HG02678 (cell line): ENCODE measurements around the gene MYO18A.

Experiments
- ATAC-seq: cut with Tn5 transposase; IDR thresholded peaks from one replicate; pipeline ENCODE4 v1.9.1; 2021; ENCODE audit warnings: mild to moderate bottlenecking, moderate library complexity; ENCODE audit not compliant: unreplicated experiment

MYO18A gene

DNA sequence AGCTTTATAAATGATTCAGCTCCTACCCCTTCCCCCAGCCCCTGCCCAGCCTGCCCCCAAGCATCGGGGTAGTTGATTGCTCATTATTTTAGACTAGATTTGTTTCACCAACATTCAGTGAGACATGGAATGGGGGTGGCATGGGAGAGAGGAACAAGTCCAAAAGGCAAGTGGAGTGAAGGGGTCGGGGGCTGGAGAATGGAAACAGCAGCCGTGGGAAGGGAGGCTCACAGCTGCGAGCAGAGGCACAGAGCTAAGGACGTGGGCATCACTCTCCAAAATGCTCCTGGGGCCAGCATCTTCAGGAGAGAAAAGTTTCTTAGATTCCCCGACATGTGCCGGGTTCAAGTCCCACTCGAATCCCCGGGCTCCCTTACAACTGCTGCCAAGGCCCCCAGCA is 118.0 kb downstream of the MYO18A start:
- no peak for ATAC-seq

- no peak for ATAC-seq
Measured at GRCh38 chr17:29061036-29061435, 119.2 kb downstream of the MYO18A start.

DNA sequence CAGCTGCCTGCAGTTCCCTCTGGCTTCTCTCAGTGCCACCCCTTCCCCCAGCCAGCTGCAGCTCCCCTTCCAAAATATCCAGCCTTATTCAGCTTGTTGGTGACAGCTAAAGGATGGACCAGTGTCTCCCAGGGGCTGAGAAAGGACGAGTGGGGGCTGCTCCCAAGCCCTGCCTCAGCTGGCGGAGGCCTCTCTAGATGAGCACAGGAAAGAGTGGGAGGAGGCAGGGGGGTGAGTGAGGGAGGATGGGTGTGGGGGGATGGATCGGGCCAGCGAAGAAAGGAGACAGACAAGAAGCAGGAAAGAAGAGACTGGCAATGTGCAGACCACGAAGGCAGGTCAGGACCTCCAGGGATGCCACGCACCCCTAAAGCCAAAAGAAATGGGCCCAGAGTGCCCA is 119.7 kb downstream of the MYO18A start:
- ATAC-seq: no peak

- no peak for ATAC-seq
Measured at GRCh38 chr17:29059281-29059680, 120.9 kb downstream of the MYO18A start.

- ATAC-seq: no peak
Measured at GRCh38 chr17:29058391-29058790, 121.8 kb downstream of the MYO18A start.

DNA sequence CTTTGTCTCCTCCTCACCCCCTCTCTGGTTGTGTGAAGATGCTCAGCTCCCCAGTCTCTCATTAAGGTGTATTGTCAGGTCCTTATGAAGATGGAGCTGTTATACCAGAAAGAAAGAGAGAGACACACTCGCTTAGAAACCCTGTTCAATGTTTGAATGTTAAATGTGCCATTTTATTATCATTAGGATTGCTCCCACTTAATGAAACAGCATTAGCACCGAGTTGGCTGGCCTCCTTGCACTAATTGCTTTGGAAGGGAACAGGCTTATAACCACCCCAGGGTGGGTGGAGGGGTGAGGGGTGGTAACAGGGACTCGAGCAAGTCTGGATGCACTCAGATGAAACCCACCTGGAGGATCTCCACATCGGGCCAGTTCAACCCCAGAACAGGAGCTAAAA is 122.8 kb downstream of the MYO18A start:
- no peak for ATAC-seq

GRCh38 chr17:29054835-29055234 is 125.4 kb downstream of the MYO18A start:
- ATAC-seq: no peak

DNA sequence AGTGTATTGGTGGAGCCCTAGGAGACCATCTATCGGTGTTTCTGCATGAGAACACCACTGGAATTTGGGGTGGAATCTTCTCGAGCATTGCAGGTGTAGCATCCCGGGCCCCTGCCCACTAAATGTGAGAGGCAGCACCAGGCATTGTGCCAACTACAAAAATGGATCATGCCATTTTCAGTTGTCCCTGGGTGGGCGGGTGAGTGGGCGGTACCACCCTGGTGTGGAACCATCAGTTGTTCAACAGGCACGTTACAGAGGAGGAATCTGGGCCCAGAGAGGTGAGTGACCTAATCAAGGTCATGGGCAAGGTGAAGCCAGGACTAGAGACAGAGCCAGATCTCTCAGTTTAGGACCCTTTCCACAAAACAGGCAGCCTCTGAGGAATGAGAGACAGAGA is 128.5 kb downstream of the MYO18A start:
- no peak for ATAC-seq

DNA sequence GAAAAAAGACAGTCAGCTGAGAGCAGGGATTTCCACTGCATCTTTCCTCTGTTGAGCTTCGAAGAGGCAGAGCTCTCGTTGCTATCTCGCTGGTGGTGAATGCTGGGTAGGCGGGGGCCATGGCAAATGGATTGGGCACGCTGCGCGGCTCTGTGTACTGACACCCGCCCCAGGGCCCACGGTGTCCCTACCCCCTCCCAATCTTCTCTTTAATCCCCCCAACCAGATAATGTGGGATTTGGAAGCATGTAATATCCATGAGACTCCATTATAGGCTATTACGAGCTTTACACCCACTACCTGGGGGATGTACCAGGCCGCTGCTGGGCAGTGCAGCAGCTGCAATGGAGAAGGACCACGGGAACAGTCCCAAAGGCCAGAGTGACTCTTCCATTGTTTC is 129.0 kb downstream of the MYO18A start:
- ATAC-seq: no peak

DNA sequence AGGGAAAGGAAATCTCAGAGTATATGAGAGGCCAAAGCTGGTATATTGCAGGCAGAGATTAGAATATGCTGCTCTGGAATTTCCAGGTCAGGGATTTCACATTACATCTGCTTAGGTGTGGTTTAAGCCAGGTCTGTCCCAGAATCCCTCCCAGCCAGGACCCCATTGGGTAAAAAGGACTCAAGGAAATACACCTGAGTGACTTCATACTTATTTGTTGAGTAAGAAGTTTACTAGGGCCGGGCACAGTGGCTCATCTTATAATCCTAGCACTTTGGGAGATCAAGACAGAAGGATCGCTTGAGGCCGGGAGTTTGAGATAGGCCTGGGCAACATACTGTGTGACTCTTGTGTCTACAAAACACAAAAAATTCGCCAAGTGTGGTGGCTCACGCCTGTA is 130.0 kb downstream of the MYO18A start:
- no peak for ATAC-seq

GRCh38 chr17:29049541-29050145 is 130.6 kb downstream of the MYO18A start:
- ATAC-seq: no peak

DNA sequence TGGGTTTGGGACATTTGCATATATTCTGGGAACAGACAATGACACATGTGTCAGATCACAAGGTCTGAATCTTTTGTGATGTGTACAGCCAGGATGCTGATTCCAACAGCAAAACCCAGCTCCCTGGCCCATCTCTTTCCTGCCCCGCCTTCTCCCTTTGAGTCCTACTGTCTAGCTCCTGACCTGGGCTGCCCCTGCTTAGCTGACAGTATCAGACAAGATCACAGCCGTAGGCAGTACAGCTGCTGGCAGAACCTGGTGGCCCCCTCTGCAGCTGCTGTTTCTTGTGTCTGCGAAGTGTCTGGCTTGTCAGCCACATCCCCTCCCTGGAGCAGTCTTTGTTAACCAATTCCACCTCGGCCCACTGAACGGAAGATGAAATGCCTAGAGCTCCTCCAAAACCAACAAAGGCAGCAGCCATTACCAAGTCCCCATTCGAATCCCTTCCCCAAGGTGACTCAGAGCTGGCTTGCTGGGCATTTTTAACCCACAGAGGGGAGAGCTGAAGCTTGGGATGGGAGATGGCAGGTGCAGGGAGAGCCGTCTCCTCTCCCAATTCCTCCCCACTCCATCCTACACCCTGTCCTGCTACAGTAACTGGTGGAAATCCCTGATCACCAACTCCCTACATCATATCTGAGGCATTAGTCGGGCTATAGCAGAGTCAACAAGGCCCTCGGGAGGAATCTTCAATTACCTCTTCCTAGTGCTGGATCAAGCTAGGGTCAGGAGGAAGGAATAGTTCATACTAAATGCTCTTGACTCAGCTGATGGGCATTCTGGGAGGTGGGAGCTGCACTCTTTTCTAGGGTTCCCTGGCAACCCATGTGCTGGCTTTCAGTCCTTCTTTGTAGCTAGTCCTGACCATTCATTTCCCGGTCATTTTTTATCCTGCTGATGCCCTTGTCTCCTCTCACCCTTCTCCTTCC is 131.5 kb downstream of the MYO18A start:
- ATAC-seq: no peak

DNA sequence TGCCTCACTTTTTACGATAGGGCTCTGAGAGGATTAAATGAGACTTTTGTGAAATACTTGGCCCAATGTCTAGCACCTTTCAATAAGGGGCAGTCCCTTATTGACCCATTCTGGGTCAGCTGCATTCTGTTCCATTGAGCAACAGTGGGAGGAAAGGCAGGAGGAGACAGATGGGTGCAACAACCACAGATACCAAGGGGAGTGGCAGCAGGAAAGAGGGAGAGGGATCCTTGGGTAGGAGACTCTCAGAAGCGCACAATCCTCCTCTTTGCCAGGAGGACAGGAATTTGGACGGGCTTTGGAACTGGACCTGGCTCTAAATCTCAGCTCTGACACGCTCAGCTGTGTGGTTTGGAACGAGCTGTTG is 133.7 kb downstream of the MYO18A start:
- no peak for ATAC-seq

DNA sequence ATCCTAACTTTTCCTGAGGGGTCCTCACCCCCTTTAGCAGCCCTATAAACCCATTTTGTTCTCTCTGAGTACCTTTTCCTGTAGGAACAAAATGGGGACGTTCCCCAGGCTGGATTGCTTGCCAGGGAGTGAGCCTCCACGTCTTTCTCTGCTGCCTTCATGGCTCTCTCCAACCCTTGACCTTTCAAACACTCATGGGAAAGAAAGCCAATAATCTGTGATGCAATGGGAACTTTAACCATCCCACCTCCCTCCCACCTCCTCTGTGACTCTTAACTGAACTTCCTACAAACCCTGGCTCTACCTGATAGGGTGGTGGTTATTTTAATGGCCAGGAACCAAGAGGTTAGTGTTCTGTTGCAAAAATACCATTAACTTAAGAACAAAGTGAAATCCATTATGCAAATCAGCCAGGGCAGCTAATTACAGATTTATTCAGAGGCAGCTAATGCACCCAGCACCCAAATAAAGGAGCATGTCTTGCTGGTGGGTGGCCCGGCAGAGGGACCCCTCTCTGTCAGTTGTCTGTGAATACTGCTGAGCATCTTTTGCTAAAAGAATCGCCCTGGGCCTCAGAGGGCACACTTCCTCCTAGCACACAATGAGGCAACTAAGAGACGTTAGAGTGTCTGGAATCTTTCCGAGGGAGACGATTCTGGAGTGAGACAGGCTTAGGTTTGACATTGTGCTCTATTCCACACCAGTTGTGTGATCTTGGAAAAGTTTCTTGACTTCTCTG is 134.3 kb downstream of the MYO18A start:
- ATAC-seq: no peak

DNA sequence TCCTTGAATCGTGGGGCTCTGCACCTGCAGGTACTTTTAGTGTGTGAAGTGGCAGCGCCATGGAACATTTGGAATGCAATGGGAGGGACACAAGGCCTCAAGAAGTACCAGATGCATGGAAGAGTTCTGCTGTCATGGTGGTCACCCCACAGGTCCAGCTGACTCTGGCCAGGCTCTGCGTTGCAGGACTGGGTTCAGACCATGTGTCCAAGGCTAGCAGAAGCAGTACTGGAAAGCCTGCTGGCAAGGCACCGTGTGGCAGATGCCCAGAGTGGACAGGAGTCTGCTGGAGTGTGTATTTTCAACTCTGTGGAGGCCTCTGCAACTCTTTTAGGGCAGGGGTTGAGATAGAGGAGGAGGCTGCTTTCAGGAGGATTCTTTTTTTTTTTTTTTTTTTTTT is 135.2 kb downstream of the MYO18A start:
- no peak for ATAC-seq

GRCh38 chr17:29043539-29044145 is 136.6 kb downstream of the MYO18A start:
- ATAC-seq: no peak

GRCh38 chr17:29042679-29043538 is 137.3 kb downstream of the MYO18A start, which contains the start of gene PIPOX:
TSS of gene PIPOX (plus strand) at chr17:29043141. CDS start at chr17:29043226, 85 bp downstream.
- ATAC-seq: no peak

- no peak for ATAC-seq
Measured at GRCh38 chr17:29042026-29042678, 138.0 kb downstream of the MYO18A start.

DNA sequence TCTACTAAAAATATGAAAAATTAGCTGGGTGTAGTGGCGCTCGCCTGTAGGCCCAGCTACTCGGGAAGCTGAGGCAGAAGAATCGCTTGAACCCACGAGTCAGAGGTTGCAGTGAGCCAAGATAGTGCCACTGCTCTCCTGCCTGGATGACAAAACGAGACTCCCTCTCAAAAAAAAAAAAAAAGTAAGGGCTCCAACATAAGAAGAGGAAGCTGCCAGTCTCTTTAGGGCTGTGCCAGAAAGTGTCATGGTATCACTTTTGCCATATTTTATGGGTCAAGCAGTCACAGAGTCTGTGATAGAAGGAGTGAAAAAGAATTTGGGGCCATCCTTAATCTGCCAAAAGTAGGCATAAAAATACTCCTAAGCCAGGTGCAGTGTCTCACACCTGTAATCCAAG is 138.6 kb downstream of the MYO18A start:
- no peak for ATAC-seq

- no peak for ATAC-seq
Measured at GRCh38 chr17:29041091-29041490, 139.1 kb downstream of the MYO18A start.
